SU-DHL-6 (cell line): ENCODE data around the gene LHFPL4.

Experiments
- CTCF ChIP-seq: fragments of 200-600 bp; sonication (generic); IDR thresholded peaks from one replicate; pipeline ENCODE4 v1.5.1; 2017; ENCODE audit warnings: antibody characterized with exemption, mild to moderate bottlenecking, low read length, moderate library complexity; ENCODE audit not compliant: insufficient read depth, poor library complexity, severe bottlenecking
- EZH2phosphoT487 ChIP-seq: fragments of 200-600 bp; sonication (generic), shearing (Covaris generic); conservative IDR thresholded peaks from 2 replicates; pipeline ENCODE4 v1.6.1; 2018; ENCODE audit warnings: mild to moderate bottlenecking, antibody characterized with exemption, low read length, moderate library complexity, mixed read lengths

GRCh38 chr3:9503283-9503682 is 50.3 kb downstream of the LHFPL4 start:
- peak; percentile 71 for TF ChIP-seq CTCF
- TF ChIP-seq EZH2phosphoT487, result no peak
